ENCODE data around the gene CEACAM19. TPM values are rescaled to one million over a fixed set of nuclear protein-coding genes. Genes with fewer than 3 reads are reported as not detected.
"Not testable (repeated sequence)": the region's sequence is repeated elsewhere in the genome, so short reads cannot be mapped to it uniquely, and the experiment has no call there.

Gene CEACAM19
- total RNA-seq, 1 experiment from 2014 or later, result 3.5 TPM

GRCh38 chr19:44624840-44625354 is 46.4 kb upstream of the CEACAM19 start:
- no peak overlapping the region for H2AFZ ChIP-seq (ENCODE audit: low read length)
- H3K9ac ChIP-seq (ENCODE audit: extremely low read depth, insufficient read length, low read length), result no peak overlapping the region
- H3K4me3 Mint-ChIP-seq, result no peak overlapping the region
- no peak overlapping the region for H2BK5ac ChIP-seq (ENCODE audit: insufficient read length, low read length)
- TF ChIP-seq, protein P1, sequence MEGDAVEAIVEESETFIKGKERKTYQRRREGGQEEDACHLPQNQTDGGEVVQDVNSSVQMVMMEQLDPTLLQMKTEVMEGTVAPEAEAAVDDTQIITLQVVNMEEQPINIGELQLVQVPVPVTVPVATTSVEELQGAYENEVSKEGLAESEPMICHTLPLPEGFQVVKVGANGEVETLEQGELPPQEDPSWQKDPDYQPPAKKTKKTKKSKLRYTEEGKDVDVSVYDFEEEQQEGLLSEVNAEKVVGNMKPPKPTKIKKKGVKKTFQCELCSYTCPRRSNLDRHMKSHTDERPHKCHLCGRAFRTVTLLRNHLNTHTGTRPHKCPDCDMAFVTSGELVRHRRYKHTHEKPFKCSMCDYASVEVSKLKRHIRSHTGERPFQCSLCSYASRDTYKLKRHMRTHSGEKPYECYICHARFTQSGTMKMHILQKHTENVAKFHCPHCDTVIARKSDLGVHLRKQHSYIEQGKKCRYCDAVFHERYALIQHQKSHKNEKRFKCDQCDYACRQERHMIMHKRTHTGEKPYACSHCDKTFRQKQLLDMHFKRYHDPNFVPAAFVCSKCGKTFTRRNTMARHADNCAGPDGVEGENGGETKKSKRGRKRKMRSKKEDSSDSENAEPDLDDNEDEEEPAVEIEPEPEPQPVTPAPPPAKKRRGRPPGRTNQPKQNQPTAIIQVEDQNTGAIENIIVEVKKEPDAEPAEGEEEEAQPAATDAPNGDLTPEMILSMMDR (conservative IDR thresholded peaks at IDR 0.05), result no peak
- H3K23me2 ChIP-seq (ENCODE audit: insufficient read length, low read depth, low read length, poor library complexity, severe bottlenecking), result no peaks in the 10 kb centered on the region
- H3K9me3 ChIP-seq (ENCODE audit: control insufficient read depth, low read depth, low read length), result no peaks in the 10 kb centered on the region
- no peak for DNase-seq
- no peak overlapping the region for H4K5ac ChIP-seq (ENCODE audit: insufficient read length, low read depth, low read length)
- H3K27me3 Mint-ChIP-seq (ENCODE audit: low read depth), result peaks cover 2% of the 10 kb centered on the region
- no peaks in the 10 kb centered on the region for H3K79me2 ChIP-seq (ENCODE audit: insufficient read depth, low read length)
- H3K4me1 Mint-ChIP-seq, result peaks cover 0 to 4% of the 10 kb centered on the region in 2 experiments; a peak in 1 of 4 replicates
- H3K4me2 ChIP-seq (ENCODE audit: insufficient read depth, insufficient read length, low read length), result no peak overlapping the region
- H4K20me1 ChIP-seq (ENCODE audit: control insufficient read depth, insufficient read depth, insufficient read length), result no peaks in the 10 kb centered on the region
- H3K27ac ChIP-seq (ENCODE audit: insufficient read length, low read depth, low read length), result no peak overlapping the region
- no peak overlapping the region for H3K4ac ChIP-seq (ENCODE audit: low read depth, low read length)
- no peak overlapping the region for H3K18ac ChIP-seq (ENCODE audit: insufficient read length, low read depth, low read length)
- no CpG with 5 or more reads among the region's 4 CpGs for WGBS (ENCODE audit: extremely low coverage, insufficient read length, low lambda C conversion rate)
- no peak overlapping the region for H4K8ac ChIP-seq (replicated peaks; ENCODE audit: insufficient read length, low read depth, low read length)
- H2BK15ac ChIP-seq (ENCODE audit: low read depth, low read length), result no peak overlapping the region
- H3K14ac ChIP-seq (ENCODE audit: insufficient read depth, low read length), result no peak overlapping the region
- no peak overlapping the region for H3K23ac ChIP-seq (ENCODE audit: insufficient read length, low read depth, low read length)
- no peaks in the 10 kb centered on the region for H3K4me1 ChIP-seq (ENCODE audit: insufficient read depth, low read length)
- H3K56ac ChIP-seq (ENCODE audit: insufficient read length, low read depth, low read length), result no peak overlapping the region
- no peak overlapping the region for H3K27ac Mint-ChIP-seq
- no peak overlapping the region for H4K91ac ChIP-seq (ENCODE audit: insufficient read length, low read depth, low read length)
- no peaks in the 10 kb centered on the region for H3K79me1 ChIP-seq (ENCODE audit: insufficient read depth, low read depth, low read length, poor library complexity, severe bottlenecking)
- H2BK120ac ChIP-seq (ENCODE audit: low read depth, low read length, poor library complexity, severe bottlenecking), result no peak overlapping the region
- H3T11ph ChIP-seq (ENCODE audit: low read length), result no peak overlapping the region
- H2BK20ac ChIP-seq (ENCODE audit: low read depth, low read length, poor library complexity, severe bottlenecking), result no peak overlapping the region
- no peak overlapping the region for H2BK12ac ChIP-seq (ENCODE audit: insufficient read length, low read depth, low read length)
- H3K27me3 ChIP-seq (ENCODE audit: insufficient read depth, low read length), result no peaks in the 10 kb centered on the region
- no peaks in the 10 kb centered on the region for H3K9me3 Mint-ChIP-seq
- H2AK5ac ChIP-seq (ENCODE audit: insufficient read length, low read length), result no peak overlapping the region
- H3K36me3 Mint-ChIP-seq (ENCODE audit: insufficient read depth in 1 of 3, low read depth in 3 of 3), result peaks cover 0 to 6% (median 0%) of the 10 kb centered on the region in 3 experiments; a peak in 2 of 7 replicates

DNA sequence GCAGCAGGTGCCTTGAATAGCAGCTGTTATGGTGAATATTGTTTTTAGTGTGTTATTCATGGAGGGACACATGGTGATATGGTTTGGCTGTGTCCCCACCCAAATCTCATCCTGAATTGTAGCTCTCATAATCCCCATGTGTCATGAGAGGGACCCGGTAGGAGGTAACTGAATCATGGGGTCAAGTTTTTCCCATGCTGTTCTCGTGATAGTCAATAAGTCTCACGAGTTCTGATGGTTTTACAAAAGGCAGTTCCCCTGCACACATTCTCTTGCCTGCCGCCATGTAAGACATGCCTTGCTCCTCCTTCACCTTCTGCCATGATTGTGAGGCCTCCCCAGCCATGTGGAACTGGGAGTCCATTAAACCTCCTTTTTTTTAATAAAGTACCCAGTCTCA is 45.6 kb upstream of the CEACAM19 start:
- H2AFZ ChIP-seq (ENCODE audit: low read length); H3K79me1 ChIP-seq (ENCODE audit: insufficient read depth, low read depth, low read length, poor library complexity, severe bottlenecking); H3K9ac ChIP-seq (ENCODE audit: extremely low read depth, insufficient read length, low read length); H3K27ac Mint-ChIP-seq; H3K4ac ChIP-seq (ENCODE audit: low read depth, low read length); H3K9me3 Mint-ChIP-seq; H3K4me1 Mint-ChIP-seq; H3K14ac ChIP-seq (ENCODE audit: insufficient read depth, low read length); H3K4me2 ChIP-seq (ENCODE audit: insufficient read depth, insufficient read length, low read length); DNase-seq; H3K9me3 ChIP-seq (ENCODE audit: control insufficient read depth, low read depth, low read length); H3T11ph ChIP-seq (ENCODE audit: low read length); H3K23ac ChIP-seq (ENCODE audit: insufficient read length, low read depth, low read length); H4K20me1 ChIP-seq (ENCODE audit: control insufficient read depth, insufficient read depth, insufficient read length); H3K23me2 ChIP-seq (ENCODE audit: insufficient read length, low read depth, low read length, poor library complexity, severe bottlenecking); H2BK15ac ChIP-seq (ENCODE audit: low read depth, low read length); H3K18ac ChIP-seq (ENCODE audit: insufficient read length, low read depth, low read length); H4K5ac ChIP-seq (ENCODE audit: insufficient read length, low read depth, low read length); H4K8ac ChIP-seq (replicated peaks; ENCODE audit: insufficient read length, low read depth, low read length); H2BK5ac ChIP-seq (ENCODE audit: insufficient read length, low read length); H3K36me3 Mint-ChIP-seq (ENCODE audit: insufficient read depth in 1 of 3, low read depth in 3 of 3); H3K4me1 ChIP-seq (ENCODE audit: insufficient read depth, low read length); H3K4me3 Mint-ChIP-seq; H3K56ac ChIP-seq (ENCODE audit: insufficient read length, low read depth, low read length); H3K27me3 Mint-ChIP-seq (ENCODE audit: low read depth); H2AK5ac ChIP-seq (ENCODE audit: insufficient read length, low read length); H2BK20ac ChIP-seq (ENCODE audit: low read depth, low read length, poor library complexity, severe bottlenecking); H3K79me2 ChIP-seq (ENCODE audit: insufficient read depth, low read length); H3K27ac ChIP-seq (ENCODE audit: insufficient read length, low read depth, low read length); H3K27me3 ChIP-seq (ENCODE audit: insufficient read depth, low read length); H2BK12ac ChIP-seq (ENCODE audit: insufficient read length, low read depth, low read length); H2BK120ac ChIP-seq (ENCODE audit: low read depth, low read length, poor library complexity, severe bottlenecking); H4K91ac ChIP-seq (ENCODE audit: insufficient read length, low read depth, low read length): not testable (repeated sequence)
- no CpG with 5 or more reads among the region's 4 CpGs for WGBS (ENCODE audit: extremely low coverage, insufficient read length, low lambda C conversion rate)
